D341Med (cell line): ENCODE data around the gene MID1.

Experiments
- DNase-seq: peaks from one replicate; pipeline ENCODE4 v3.0.0; 2012; ENCODE audit warnings: low spot score

Gene MID1

GRCh38 chrX:10485326-10485725 lies 135.1 kb downstream of the MID1 start:
- no peak for DNase-seq

GRCh38 chrX:10484683-10485247 lies 135.6 kb downstream of the MID1 start:
- no peak for DNase-seq

- no peak for DNase-seq
Measured at GRCh38 chrX:10483191-10483831, 137.1 kb downstream of the MID1 start.

- no peak for DNase-seq
Measured at GRCh38 chrX:10482708-10483107, 137.7 kb downstream of the MID1 start.

- no peak for DNase-seq
Measured at GRCh38 chrX:10482261-10482660, 138.1 kb downstream of the MID1 start.

GRCh38 chrX:10480861-10481260 lies 139.5 kb downstream of the MID1 start:
- no peak for DNase-seq

GRCh38 chrX:10479508-10479907 lies 140.9 kb downstream of the MID1 start:
- no peak for DNase-seq

GRCh38 chrX:10477525-10477924 lies 142.9 kb downstream of the MID1 start:
- DNase-seq: no peak

- DNase-seq: no peak
Measured at GRCh38 chrX:10474913-10475568, 145.3 kb downstream of the MID1 start.

- no peak for DNase-seq
Measured at GRCh38 chrX:10474510-10474909, 145.9 kb downstream of the MID1 start.

GRCh38 chrX:10471418-10471817 lies 149.0 kb downstream of the MID1 start:
- DNase-seq: no peak

- DNase-seq: no peak
Measured at GRCh38 chrX:10470009-10470408, 150.4 kb downstream of the MID1 start.

- DNase-seq: no peak
Measured at GRCh38 chrX:10467793-10468192, 152.6 kb downstream of the MID1 start.

- no peak for DNase-seq
Measured at GRCh38 chrX:10465254-10465653, 155.1 kb downstream of the MID1 start.

GRCh38 chrX:10457092-10457491 lies 163.3 kb downstream of the MID1 start:
- DNase-seq: no peak

- DNase-seq: no peak
Measured at GRCh38 chrX:10453945-10454344, 166.4 kb downstream of the MID1 start.

- DNase-seq: no peak
Measured at GRCh38 chrX:10450959-10451355, 169.4 kb downstream of the MID1 start.

GRCh38 chrX:10450229-10450958 lies 170.0 kb downstream of the MID1 start:
- no peak for DNase-seq

- DNase-seq: no peak
Measured at GRCh38 chrX:10447564-10448214, 172.7 kb downstream of the MID1 start.

GRCh38 chrX:10444204-10444603 lies 176.2 kb downstream of the MID1 start:
- no peak for DNase-seq

- no peak for DNase-seq
Measured at GRCh38 chrX:10441464-10441863, 178.9 kb downstream of the MID1 start.

GRCh38 chrX:10433296-10433965 lies 187.0 kb downstream of the MID1 start:
- DNase-seq: no peak
